ENCODE results near the gene CFAP54.
A peak's percentile ranks its signal among the peaks of the same experiment; 100 is the strongest.
"Not testable (repeated sequence)": the region's sequence is repeated elsewhere in the genome, so short reads cannot be mapped to it uniquely, and the experiment has no call there.

Gene CFAP54

DNA sequence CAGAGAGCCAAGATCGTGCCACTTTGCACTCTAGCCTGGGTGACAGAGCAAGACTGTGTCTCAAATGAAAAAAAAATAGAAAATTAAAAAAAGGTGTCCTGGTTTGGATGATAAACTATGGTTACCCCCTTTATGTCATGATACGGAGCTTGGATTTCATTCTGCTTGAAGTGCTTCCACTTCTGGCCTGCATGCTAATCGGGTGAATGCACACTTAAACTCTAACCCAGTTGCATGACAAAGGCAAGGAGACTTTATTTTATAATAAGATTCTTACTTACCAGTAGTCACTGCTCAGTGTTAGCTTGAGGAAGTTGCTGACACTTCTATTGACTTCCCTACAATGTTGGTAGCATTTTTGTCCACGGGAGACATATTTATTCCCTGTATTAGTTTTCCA, 24.3 kb downstream of the CFAP54 start:
- no peak for DNase-seq (ENCODE audit: low spot score)

DNA sequence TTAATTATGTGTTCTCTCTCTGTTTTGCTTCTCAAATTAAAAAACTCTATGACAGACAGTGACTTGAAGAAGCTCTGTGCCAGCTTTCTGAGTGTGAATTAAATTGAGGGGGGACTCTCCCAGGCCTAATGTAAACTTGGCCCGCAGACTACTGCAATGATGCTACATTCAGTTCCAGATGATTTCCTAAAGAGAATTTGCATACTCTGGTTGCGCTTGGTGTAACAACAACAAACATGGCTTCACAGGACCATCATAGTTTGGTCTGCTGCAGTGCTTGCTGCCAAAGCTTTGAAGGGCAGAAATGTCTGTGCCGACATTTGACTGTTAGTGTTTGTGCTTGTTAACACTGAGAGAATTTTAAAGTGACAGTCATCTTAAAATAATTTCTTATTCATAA, 25.0 kb downstream of the CFAP54 start:
- DNase-seq (ENCODE audit: low spot score), result no peak

DNA sequence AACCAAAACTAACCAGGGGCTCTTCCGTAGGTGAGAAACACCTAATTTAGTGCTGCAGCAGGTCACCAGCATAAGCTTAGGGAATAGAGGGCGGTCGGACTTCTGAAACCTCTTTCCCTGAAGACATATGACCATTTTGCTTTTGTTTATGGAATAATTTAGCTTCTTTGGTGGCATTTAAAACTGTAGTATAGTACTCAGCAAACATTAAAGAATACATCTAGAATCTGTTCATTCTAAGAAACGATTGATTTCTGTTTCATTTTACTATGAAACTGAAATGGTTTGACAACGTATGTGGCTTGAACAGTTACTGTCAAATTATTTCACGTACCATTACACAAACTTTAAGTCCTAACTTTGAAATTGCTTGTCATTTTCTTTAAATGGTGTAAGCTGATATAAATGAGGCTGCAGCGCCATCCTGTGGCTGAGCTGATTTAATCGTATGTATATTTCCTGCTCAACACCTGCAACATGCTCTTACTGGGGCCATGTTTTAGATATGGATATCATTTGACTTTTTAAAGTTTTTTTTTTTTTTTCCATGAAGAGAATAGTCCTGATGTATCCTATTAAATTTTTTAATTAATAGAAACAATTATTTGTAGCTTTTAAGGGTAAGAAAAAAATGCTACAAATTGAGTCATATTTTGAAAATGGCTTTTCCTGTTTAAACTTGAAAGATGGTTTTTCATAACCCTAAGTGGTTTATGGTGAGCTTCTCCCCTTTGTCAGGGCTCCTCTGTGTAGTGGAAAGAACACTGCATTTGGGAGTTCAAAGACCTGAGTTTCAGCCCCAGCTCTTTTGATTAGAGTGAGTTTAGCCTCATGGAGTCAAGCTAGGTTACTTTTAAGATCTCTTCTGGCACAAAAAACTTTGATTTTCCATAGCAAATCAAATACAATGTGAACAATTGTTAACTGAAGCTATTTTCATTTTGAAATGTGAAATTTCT, 27.4 kb downstream of the CFAP54 start:
- DNase-seq (ENCODE audit: low spot score), result peak; percentile 73

DNA sequence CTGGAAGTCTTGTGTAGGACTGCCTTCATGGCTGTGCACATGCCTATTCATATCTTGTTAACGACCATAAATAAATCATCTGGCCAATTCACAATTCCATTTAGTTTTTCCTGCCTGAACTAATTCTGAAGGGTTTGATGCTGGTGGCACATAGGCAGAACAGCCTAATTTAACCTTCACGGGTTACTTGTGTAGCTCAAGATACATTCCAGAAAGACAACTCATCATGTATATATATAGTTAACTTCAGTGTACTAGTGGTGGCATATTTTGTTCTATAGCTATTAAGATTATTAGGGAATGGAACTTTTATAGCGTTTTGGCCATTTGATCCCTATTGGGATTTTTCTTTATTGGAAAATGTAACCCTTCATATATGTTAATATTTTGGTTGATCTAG, 31.4 kb downstream of the CFAP54 start:
- DNase-seq (ENCODE audit: low spot score), result no peak

DNA sequence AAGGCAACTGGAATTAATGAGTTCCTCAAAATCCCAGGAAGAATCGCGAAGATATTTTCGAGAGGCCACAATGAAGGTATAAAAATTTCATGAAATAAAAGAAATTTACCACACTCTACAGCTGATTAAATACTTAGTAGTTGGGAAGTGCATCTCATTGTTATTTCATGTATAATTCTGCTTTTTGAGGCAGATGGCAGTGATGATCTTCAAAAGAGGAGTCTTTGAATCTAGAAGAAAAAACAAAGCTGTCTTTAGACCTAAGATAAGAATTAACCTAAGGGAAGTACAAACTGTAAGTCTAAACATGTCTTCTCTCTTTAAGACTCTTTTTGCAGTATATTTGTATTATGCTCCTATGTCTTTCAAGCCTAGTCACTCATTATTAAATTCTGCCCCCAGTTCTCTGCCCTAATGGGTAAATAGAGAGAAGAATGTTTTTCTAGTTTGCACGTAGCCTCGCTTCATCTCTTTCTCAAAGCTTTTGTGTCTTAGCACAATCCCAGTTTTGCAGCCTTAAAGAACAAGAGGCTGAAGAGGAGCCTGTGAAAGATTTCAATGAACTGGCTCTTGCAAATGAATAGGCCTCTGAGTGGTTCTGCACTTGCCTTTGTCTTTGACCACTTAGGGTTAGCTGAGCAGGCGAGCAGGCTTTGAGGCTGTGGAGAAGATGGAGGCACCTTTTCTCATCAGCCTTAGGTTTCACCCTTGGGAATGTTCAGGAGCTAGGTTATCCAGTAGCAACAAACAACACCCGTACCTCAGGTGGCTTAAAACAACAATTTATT, 32.7 kb downstream of the CFAP54 start:
- DNase-seq (ENCODE audit: low spot score), result no peak

DNA sequence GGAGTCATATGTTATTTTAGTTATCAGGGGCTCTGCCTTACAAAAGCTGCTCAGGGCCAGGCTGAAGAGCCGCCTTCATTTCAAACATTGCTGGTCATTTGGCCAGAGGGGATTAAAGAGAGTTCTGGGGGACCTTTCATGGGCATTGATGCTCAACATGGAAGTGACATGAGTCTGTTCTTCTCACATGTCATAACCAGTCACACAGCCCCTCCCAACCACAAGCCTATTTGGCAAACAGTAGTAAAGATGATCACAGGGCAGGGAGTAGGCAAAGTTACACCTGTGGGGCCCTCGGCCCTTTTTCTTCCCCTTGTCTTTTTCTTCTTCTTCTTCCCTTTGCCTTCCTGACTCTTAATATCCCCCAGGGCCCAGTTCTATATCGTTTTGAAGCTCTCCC, 33.3 kb downstream of the CFAP54 start:
- DNase-seq (ENCODE audit: low spot score), result no peak

DNA sequence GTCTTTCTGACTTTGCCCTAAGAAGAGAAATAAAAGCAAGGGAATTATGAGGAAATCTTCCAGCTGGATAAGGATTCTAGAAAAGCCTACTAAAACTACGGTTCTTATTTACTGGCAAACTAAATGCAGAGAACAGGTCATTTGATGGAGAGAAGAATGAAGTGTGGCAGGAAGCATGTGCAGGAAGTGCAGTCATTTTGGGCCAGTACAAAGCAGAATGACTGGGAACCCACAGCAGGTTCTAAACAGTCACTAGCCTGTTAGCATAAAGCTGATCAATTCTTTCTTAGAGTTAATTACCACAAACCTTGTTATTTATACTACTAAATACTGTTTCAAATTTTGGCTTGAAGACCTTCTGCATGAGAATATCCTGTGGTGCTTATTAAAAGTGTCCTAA, 36.7 kb downstream of the CFAP54 start:
- no peak for DNase-seq (ENCODE audit: low spot score)

DNA sequence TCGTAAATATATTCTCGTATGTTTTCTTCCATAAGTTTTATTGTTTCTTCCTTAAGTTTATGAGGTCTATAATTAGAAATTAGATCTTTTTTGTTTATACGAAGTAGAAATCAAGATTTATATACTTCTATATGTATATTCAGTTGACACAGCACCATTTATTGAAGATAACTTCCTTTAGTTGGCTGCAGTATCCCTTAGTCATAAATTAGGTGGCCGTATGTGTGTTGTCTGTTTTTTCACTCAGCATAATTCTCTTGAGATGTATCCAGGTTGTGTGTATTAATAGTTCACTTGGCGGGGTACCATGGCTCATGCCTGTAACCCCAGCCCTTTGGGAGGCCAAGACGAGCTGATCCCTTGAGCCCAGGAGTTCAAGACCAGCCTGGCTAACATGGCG, 40.5 kb downstream of the CFAP54 start:
- DNase-seq (ENCODE audit: low spot score), result no peak

DNA sequence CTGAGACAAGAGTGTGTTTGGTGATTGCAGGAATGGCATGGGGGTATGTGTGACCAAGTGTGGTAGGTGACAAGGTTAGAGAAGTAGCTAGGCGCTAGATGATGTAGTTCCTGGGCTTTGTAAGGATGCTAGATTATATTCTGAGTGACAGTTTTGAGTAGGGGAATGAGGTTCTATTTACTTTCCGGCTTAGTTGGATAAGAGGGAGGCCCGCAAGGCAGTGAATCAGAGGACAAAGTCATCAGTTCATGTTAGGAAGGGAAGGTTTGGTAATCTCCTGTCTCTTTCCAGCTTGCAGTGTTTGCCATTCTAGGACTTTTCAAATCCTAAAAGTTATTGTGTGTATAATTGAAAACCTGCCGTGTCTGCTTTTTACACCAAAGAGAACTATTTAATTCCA, 45.0 kb downstream of the CFAP54 start:
- no peak for DNase-seq (ENCODE audit: low spot score)

DNA sequence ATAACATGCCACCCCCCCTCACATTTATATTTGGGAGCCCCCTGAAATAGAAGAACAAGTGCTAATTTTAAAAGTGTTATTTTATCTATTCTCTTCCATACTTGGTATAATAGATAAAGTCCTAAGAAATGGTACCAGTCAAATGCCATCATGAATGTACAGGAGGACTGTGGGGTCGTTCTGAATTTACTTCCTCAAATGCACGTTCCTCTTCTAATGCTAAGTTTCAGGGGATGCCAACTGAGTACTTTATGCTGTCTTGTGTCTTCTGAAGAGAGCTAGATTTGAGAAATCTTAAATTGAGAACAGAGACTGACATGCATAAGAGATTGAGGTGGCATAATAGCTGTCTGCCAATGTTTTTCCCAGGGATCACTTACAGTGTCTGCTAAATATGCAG, 59.0 kb downstream of the CFAP54 start:
- no peak for DNase-seq (ENCODE audit: low spot score)

DNA sequence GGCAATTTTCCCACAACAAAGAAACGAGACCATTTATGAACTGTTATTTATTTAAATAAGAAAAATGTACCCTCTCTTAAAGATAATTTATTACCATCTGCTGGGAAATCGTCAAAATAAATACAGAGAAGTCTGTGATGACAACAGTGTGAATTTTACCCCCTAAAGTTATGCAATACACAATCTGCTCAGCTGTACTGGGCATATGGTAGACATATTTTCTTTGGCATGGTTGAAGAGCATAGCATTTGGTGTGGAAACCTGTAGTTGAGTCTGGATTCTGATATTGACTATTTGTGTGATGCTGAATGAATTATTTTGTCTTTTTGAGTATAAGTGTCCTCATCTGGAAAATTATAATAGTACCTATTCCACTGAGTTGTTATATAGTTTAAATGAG, 60.0 kb downstream of the CFAP54 start:
- no peak for DNase-seq (ENCODE audit: low spot score)

DNA sequence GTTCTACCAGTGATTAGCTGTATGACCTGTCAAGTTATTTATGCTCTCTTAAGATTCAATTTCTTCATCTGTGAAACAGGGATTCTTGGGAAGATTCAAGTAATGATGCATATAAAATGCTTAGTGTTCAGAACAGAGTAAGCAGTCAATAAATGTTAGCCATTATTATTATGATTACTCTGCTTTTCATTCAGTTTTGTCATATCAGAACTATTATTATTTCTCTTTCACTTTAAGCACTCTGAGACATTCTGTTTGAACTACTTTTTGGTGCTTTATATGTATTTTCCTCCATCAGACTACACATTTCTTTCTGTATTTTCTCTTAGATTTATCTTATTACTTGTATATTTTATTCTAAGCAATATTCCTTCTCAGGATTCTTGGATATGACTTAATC, 81.2 kb downstream of the CFAP54 start:
- DNase-seq (ENCODE audit: low spot score), result no peak

DNA sequence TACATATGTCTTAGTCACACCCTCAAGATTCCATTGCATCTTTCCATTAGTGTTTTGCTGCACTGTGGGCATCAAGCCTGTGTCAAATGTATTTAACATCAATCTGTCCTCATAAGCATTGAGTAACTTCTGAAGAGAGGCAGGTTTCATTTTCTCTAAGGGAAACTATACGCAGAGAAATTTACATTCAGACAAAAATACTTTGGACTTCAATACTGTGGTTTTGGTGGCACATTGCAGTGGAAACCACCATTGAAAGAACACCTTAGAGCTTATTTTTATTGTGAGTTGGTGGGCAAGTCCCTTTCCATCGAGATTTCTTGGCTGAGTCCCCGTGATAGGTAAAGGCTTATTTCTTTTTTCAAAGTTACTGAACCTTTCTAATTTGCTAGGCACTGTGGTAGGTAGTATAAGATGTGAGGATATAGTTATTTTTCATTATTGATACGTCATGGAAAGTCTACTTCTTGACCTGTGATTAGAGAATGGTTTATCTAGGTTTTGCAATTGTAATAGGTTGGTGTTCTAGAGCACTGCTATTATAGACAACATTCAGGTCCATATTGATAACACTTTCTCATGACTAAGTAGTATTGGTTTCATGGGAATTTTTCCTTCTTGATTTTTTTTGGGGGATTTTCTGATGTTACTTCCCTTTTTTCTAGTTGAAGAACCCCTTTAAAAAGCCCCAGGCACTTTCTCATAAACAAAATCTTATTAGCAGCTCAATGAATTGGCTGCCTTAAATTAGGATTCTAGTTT, 81.9 kb downstream of the CFAP54 start:
- no peak for DNase-seq (ENCODE audit: low spot score)

DNA sequence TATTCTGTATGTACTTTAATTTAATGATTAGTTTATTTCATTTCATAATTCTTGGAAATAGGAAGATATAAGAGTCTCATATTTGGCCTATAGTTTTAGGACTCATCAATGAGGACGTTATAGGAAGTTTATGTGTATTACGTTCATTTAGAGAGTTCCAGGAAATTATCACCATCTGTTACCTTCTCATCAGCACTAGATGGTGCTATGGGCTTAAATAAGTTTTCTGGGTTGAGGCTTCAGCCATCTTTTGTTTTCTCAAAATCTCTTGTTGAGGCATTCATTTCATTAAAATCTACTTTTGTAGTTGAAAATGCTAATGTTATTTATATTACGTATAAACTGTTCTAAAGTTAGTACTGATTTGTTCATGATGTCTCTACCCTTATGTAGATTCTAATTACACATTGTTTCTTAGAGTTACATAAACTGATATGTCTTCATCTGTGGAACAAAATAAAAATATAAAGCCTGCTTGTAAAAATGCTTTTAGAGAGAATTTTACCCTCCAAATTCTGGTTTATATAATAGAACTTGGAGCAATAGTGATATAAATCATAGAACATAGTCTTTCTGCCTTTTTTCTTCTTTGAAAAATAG, 89.2 kb downstream of the CFAP54 start:
- peak; percentile 66 for DNase-seq (ENCODE audit: low spot score)

DNA sequence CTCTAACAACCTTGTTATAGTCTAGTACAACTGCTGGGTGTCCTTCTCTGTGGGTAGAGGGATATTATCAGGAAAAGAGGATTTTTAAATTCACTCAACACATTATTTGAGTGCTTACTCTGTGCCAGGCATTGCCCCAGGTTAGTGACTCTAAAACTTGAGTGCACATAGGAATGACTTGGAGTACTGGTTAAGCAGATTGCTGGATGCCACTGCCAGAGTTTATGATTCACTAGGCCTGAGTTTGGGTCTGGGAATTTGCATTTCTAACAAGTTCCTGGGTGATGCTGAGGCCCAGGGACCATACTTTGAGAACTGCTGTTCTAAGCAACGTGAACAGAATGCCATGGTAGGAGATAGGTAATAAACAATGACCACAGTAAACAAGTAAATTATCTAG, 96.6 kb downstream of the CFAP54 start:
- DNase-seq (ENCODE audit: low spot score), result no peak

DNA sequence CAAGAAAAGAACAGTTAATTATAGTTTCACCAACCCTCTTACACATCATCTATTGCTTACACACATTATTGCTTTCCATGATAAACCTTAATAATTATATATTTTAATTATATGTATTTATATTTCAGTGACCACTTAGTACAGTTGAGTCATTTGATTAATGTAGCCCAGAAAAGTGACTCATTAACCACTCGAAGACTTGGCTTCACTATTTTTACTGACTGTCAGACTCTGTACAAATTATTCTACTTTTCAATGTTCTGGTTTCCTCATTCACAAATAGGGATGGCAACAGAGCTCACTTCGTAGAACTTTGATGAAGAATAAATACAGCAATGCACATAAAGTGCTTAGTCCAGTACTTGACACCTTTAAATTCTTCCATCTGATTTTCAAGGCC, 98.3 kb downstream of the CFAP54 start:
- DNase-seq (ENCODE audit: low spot score), result no peak

DNA sequence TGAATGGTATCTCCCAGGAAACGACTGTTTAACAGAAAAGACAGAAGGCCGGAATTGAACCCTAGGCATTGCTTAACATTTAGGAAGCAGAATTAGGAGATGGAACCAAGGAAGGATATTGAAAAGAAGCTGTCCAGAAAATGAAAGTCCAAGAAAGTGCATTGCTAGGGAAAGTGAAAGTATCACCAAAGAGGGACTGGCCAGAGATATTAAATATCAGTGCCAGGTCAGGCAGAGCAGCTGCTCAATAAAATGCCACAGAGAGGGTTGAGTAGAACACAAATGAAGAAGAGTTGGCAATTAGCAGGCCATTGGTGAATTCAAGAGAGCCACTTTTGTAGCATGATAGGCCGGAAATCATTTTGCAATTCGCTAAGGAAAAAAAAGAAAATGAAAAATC, 101.6 kb downstream of the CFAP54 start:
- DNase-seq (ENCODE audit: low spot score), result no peak

DNA sequence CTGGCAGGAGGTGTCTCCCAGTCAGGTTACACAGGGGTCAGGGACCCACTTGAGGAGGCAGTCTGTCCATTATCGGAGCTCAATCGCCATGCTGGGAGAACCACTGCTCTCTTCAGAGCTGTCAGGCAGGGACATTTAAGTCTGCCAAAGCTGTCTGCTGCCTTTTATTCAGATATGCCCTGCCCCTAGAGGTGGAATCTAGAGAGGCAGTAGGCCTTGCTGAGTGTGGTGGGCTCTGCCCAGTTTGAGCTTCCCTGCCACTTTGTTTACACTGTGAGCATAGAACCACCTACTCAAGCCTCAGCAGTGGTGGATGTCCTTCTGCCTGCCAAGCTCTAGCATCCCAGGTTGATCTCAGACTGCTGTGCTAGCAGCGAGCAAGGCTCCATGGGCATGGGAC, 115.0 kb downstream of the CFAP54 start:
- DNase-seq (ENCODE audit: low spot score), result not testable (repeated sequence)

DNA sequence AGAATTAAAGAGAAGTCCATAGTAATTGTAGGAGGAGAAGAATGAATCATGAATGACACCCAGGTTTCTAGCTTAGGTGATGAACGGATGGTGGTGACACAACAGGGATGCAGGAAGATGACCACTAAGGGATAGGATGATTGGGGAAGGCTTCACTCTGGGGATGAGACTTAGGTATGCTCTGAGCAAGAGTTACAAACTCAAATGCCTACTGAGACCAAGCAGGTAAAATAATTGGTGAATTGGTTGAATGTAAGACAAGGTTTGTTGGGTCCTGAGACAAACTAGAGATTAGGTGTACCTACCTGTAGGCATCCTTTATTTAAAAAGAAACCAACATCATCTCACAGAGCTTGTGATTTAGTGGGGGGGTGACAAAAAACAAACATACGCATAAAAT, 116.3 kb downstream of the CFAP54 start:
- DNase-seq (ENCODE audit: low spot score), result no peak

DNA sequence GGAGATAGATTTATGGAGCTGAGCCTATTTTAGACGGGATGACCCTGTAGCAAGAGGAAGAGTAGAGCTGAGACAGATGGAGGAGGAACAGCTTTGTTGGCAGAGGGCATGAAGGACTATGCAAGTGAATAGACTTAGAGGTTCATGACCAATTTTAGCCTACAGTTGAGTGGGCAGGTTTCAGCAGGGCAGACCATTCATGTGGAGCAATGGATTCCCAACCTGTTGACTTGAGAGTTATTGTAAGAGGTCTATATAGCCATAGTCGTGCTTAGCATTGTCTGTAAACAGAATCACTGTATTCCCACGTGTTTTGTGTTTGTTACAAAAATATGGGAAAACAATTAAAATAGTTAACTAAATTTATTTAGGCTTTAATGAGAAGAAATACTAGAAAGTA, 116.8 kb downstream of the CFAP54 start:
- DNase-seq (ENCODE audit: low spot score), result no peak

DNA sequence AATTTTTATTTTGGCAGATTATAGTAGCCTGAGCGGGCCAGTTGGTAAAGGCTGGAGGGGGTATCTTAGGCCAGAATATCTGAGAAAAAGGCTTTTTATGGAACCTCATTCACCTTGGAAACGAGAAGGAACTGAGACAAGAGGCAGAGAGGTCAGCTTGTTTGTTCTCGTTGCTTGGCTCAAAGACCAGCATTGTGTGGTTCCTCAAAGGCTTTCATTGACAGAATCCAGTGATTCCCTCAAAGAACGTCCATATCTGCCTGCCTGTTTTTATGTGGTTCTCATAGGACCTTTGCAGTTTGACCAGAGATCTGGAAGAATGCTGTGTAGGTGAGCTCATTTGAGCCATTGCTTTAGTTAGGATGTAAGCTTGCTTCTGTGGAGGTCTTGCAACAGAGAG, 117.3 kb downstream of the CFAP54 start:
- DNase-seq (ENCODE audit: low spot score), result peak; percentile 35

DNA sequence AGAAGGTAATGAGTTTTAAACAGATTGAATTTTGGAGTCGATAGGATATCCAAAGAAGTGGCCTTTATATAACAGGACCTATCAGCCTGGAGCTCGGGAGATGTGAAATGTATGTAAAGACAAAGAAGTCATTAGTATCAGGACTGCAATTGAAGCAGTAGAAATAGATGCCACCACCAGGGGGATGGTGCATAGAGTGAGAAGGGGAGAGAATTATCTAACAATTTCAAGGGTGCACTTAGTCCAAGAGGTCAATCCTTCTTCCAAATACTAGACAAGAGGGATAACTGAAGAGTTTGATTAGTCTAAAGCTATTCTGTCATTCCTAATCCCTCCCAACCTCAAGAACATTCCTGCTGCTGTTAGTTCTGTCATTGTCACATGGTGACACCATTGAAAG, 127.8 kb downstream of the CFAP54 start:
- DNase-seq (ENCODE audit: low spot score), result no peak
